NCI-H1092 (cell line): ENCODE measurements around the gene RTN4R.
"Not testable (repeated sequence)": the region's sequence is repeated elsewhere in the genome, so short reads cannot be mapped to it uniquely, and the experiment has no call there.

ENCODE experiments used
- DNase-seq: peaks from one replicate; lab custom pipeline; 2025; lab: John Stamatoyannopoulos, UW

Gene RTN4R

GRCh38 chr22:20268279-20269012 is at the start of gene RTN4R:
TSS of gene RTN4R (minus strand) at chr22:20268318. CDS start at chr22:20268092, 226 bp downstream.
- DNase-seq = peak; percentile 31

DNA sequence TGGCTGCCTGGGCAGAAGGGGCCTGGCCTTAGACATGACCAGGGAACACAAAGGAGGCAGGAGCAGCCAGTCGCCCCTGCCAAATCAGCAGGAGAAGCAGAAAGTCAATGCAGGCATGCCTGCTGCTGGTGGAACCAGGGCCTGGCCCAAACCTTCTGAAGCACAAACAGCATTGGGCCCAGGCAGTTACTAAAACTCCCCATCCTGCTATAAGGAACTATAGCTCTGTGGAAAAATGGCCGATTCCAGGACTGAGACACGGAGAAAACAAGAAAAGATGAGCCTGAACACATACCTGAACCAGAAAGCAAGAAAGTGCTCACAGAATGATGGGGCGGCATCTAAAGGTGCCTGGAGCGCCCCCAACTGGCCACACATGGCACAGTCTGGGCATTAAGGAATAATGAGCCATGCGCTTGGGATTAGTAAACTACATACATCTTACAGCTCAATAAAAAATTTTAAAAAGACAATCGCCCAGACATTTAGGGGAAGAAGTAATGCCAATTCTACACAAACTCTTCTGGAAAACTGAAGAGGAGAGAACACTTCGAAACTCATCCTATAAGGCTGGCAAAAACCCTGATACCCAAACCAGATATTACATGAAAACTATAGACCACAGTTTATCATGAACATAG is 49.4 kb upstream of the RTN4R start:
- DNase-seq = not testable (repeated sequence)

DNA sequence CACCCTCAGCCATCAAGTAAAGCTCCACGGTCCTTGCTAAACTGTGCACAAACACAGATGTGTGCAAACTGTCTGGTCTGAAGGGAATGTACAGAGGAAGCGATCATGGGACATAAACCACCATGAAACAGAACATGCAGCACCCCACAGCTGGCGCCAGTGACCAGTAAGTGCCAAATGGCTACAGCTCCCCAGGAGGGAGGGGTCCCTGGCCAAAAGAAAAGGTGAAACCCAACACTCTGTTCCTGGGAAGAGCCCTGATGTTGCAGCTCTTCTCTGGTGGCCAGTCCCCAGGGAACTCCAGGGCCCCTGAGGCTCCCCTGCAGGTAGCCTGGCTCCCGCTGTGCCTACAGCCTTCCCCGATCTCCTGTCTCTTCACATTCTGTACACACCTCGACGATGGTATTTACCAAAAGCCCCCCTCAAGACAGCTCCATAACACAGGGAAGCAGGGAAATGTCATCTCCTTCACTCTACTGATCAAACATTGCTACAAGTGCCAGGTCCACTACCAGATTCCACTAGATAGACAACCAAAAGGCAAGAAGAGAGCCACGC is 48.8 kb upstream of the RTN4R start:
- DNase-seq = no peak

GRCh38 chr22:20316217-20316843 is 48.2 kb upstream of the RTN4R start:
- DNase-seq = no peak

DNA sequence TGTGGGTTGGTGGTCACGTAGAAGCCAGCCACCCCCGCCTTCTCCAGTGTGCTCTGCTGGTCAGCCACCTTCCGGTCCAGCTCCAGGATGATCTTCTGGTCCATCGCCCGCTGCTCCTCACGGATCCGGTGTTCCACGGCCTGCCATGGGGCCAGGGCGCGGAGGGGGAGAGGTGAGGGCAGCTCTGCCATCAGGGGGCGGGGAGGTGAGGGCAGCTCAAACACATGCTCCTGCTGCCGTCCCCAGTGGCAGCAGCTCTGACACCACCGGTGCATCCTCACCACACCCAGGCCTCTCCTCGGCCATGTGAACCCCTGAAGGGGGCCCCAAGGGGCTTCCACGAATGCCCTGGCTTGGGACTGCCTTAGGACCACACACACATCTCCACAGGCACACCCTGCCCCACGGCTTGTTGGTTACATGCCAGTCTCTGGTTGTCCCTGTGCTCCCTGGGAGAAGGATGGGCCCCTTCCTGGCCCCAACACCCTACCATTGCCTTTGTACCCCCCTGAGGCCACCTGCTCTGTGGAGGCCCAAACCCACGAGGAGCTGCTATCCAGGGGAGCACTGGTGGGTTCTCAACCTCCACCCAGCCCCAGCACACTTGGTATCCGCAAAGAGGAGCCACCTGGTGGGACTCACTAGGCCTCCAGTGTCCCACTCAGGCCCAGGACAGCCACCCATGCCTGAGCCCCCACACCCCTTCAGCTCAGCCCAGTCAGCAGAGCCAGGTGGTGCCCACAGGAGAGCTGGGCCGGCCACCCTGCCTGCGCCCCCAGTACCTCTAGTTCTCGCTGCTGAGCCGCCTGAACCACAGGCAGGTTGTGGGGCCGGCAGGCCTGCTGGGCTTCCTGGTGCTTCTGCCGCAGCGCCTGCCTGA is 47.5 kb upstream of the RTN4R start:
- DNase-seq = no peak

- DNase-seq = not testable (repeated sequence)
Measured at GRCh38 chr22:20314741-20315336, 46.7 kb upstream of the RTN4R start.

- not testable (repeated sequence) for DNase-seq
Measured at GRCh38 chr22:20314206-20314605, 46.1 kb upstream of the RTN4R start.

DNA sequence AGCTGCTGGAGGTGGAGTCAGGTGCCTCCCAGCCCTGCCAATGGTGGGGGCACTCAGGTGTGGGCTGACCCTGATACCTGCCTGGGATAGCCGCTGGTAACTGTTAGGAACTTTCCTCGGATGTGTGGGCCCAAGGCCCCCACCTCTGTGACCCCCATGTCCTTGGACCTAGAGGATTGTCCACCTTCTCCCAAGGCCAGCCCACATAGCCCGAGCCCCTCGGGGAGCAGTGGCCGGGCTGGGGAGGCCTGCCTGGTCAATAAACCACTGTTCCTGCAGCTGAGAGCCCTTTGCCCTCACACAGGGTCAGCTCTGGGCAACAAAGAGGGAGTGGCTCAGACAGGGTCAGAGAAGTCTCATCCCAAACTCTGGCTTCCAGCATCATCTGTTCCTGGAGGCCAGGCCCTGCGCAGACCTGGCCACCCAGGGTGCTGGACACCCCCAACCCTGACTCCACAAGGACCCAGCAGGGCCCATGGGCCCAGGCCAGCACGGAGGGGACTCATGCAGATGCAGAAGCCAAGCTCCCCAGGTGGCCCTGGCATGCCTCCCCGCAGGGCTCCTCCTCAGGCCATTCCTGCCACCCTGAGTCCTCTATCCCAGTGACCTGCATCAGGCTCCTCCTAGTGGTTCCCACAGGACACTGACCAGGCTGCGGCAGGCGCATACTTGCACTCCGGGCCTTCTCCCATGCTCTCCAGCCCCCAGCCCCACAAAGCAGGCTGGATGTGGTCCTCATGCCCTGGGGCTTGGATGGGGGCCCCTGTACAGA is 45.4 kb upstream of the RTN4R start:
- DNase-seq = not testable (repeated sequence)

DNA sequence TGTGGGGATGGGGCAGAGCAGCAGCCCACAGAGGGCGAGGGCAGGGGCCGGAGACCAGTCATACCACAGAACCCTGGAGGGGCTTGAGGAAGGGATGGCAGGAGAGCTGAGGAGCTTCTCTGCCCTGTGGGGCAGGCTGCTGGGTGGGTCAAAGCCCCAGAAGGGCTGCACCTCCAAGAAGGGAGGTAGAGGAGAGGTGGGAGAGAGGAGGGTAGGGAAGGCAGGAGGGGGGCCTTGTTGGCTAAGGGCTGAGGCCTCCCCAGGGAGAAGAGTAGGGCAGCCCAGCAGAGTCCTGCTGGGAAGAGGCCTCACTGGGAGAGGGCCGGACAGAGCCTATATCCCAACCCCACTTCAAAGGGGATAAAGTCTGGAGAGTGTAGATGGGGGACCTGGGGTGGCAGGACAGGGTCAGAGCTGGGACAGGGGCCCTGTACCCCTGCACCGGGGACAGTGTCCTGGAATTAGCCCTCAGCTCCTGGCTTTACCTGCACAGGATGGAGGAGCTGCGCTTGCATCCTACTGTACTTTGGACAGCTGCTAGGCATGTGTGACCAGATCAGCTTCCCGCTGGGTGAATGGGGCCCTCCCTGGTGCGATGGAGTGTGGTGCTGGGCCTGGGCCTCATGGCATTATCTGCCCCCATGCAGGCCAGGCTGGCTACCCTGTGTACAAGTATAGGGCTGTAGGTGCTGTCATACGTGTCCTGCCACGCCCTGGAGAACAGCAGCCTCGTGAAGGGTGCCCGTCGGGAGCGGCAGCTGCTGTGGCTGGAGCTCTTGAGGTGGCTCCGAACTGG is 44.5 kb upstream of the RTN4R start:
- DNase-seq = no peak

- not testable (repeated sequence) for DNase-seq
Measured at GRCh38 chr22:20311249-20312062, 43.3 kb upstream of the RTN4R start.

DNA sequence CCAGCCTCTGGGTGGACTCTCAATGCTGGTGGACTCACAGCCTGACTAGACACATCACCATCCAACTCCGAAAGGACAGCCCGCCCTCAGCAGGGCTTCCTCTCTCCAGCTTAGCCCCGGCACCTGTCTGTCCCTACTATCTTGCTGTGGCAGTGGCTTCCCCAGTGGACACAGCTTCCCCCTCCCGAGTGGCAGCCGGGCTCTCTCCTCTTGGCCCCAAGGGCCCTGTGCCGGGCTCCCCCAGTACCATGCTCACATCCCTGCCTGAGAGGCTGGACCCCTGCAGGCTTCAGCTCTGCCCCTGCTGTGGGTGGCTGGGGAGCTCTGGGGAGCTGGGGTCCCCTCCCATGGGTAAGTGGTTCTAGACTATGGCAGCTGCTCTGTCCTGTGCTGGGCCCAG is 42.7 kb upstream of the RTN4R start:
- DNase-seq = not testable (repeated sequence)

- DNase-seq = not testable (repeated sequence)
Measured at GRCh38 chr22:20310180-20310579, 42.1 kb upstream of the RTN4R start.

- DNase-seq = not testable (repeated sequence)
Measured at GRCh38 chr22:20308806-20309650, 40.9 kb upstream of the RTN4R start.

DNA sequence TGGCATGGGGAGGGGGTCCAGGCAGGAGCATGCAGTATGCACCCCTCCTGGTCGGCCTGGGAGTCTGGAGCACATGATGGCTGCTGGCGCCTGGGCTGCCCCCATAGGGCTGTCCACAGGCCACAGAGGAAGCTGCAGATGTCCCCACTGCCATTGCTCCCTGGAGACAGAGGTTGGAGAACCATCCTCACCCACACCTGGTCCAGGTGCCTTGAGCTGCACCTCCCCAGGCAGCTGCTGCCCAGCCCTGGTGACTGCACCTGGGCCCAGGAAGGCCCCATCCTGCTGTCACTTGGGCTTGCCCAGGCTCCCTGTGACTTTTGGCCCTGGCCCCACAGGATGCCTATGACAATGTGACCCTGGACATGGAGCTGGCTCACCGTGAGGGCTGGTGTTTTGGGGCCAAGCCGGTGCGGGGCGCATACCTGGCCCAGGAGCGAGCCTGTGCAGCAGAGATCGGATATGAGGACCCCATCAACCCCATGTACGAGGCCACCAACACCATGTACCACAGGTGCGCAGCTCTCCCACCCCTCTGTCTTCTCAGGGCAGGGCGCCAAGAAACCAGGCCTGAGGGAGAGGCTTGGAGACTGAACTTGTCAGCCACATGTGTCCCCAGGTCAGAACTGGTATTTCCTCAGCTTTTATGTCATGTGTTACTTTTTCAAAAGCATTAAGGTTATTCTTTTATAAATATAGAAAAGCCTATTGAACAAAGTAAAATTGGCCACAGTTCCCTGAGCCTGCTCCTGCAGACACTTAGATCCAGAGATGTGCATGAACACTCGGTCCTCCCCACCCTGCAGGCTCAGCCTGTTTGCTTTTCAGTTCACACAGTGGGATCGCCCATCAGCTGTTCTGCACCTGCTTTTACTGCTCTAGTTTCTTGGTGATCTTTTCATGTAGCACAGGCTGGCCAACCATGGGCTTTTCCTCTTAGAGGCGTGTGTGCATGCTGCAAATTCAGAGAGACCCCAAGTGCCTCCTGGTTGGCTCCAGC is 39.6 kb upstream of the RTN4R start:
- DNase-seq = not testable (repeated sequence)

DNA sequence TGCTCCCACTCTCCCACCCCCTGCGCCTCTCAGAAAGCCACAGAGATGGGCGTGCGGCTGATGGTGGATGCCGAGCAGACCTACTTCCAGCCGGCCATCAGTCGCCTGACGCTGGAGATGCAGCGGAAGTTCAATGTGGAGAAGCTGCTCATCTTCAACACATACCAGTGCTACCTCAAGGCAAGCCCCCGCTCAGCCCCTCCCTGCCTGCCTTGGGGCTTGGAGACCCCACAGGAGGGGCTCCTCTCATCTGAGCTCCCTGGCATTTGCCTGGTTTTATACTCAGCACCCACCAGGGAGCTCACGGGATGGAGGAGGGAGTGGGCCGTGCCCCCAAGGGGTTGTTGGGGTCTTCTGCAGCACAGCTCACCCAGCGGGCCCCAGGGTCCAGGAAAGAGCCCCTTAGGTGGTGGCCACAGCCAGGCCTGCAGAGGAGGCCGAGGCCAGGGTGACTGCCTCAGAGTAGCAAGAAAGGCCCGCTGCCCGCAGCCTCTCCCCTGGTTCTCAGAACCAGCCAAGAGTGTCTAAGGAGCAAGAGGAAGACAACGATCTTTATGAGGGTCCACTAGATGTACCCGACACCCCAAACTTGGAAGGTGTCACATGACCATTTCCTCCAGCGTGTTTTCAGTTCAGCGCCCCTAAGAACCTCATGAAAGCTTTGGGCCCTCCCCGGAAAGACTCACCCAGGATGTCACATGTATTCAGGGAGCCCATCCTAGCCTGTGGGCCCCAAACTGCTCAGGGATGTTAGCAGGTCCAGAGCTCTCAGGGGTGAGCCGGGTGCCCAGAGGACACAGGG is 38.7 kb upstream of the RTN4R start:
- not testable (repeated sequence) for DNase-seq
